GM12878 (cell line): ENCODE data around the gene LAMP5. TPM values are rescaled to one million over a fixed set of nuclear protein-coding genes. Genes with fewer than 3 reads are reported as not detected.

ENCODE experiments used
- ATAC-seq: fragments of 200-7000 bp; cut with Tn5 transposase; 3 replicates; pipeline ENCODE4 v1.9.1; 2020; ENCODE audit warnings: mild to moderate bottlenecking, moderate library complexity
- BruUV-seq: library from RNA; stranded (reverse); fragments of 400-500 nt; replicated peaks from 2 replicates; lab custom pipeline; 2021; lab: Mats Ljungman, UMichigan
- CTCF ChIA-PET: fragments of 300-600 bp; sonication (Branson Sonifier 250); formaldehyde crosslinking; extraction: SDS; loops from one replicate; lab custom pipeline; 2021; ENCODE audit warnings: inconsistent platforms; lab: Yijun Ruan, JAX
- POLR2A ChIA-PET: fragments of 350-600 bp; formaldehyde crosslinking; extraction: SDS; loops from one replicate; lab custom pipeline; 2021; ENCODE audit warnings: inconsistent platforms; lab: Charles Lee
- RAD21 ChIA-PET: fragments of 300-600 bp; sonication (Branson Sonifier 250); formaldehyde crosslinking; loops from one replicate; lab custom pipeline; 2023; ENCODE audit warnings: antibody characterized with exemption; ENCODE audit not compliant: unreplicated experiment; lab: Charles Lee
- SMC1A ChIA-PET: fragments of 300-600 bp; sonication (Branson Sonifier 250); formaldehyde crosslinking; loops from one replicate; lab custom pipeline; 2023; ENCODE audit not compliant: unreplicated experiment, uncharacterized antibody; lab: Charles Lee
- DNase-seq: peaks from one replicate; pipeline ENCODE4 v3.0.0-alpha.2; 2011; ENCODE audit warnings: low read depth, low spot score
- FAIRE-seq: peaks from 3 replicates; lab custom pipeline; 2011; peaks lifted over from hg19 to GRCh38; lab: Jason Lieb, UNC
- H2AFZ ChIP-seq: 2 replicates; pipeline ENCODE4 v1.6.0; 2011; ENCODE audit warnings: low read depth, low read length, control low read depth; ENCODE audit not compliant: control insufficient read depth
- H3K27ac ChIP-seq: 2 replicates; pipeline ENCODE4 v1.5.1; 2011; ENCODE audit warnings: control low read depth; ENCODE audit not compliant: control insufficient read depth, insufficient read depth
- H3K27me3 ChIP-seq, 2 experiments: replicated peaks in 1 of 2; 2 replicates each; pipeline versions ENCODE4 v1.6.0 to v1.6.1; 2011; ENCODE audit warnings: low read length in 1 of 2; ENCODE audit not compliant: control insufficient read depth in 2 of 2, insufficient read depth in 2 of 2
- H3K36me3 ChIP-seq, 2 experiments: 2 replicates each; pipeline ENCODE4 v1.5.1; 2011; ENCODE audit warnings: low read length in 1 of 2; ENCODE audit not compliant: control insufficient read depth in 2 of 2, insufficient read depth in 2 of 2
- H3K4me1 ChIP-seq: 2 replicates; pipeline ENCODE4 v1.6.1; 2011; ENCODE audit warnings: mild to moderate bottlenecking, low read length, moderate library complexity, mixed read lengths; ENCODE audit not compliant: control insufficient read depth, insufficient read depth
- H3K4me2 ChIP-seq: 2 replicates; pipeline ENCODE4 v1.6.0; 2011; ENCODE audit warnings: control low read depth; ENCODE audit not compliant: control insufficient read depth, insufficient read depth
- H3K4me3 ChIP-seq: fragments of 200-600 bp; sonication (generic); 2 replicates; pipeline ENCODE4 v1.5.1; 2016
- H3K79me2 ChIP-seq: 2 replicates; pipeline ENCODE4 v1.6.0; 2011; ENCODE audit warnings: low read length; ENCODE audit not compliant: control insufficient read depth, insufficient read depth
- H3K9ac ChIP-seq: 2 replicates; pipeline ENCODE4 v1.8.0; 2011; ENCODE audit warnings: low read length, control low read depth, mixed read lengths; ENCODE audit not compliant: control insufficient read depth, insufficient read depth
- H3K9me3 ChIP-seq: replicated peaks from 3 replicates; pipeline ENCODE4 v1.5.1; 2011; ENCODE audit warnings: mild to moderate bottlenecking, low read length; ENCODE audit not compliant: control insufficient read depth, insufficient read depth
- H4K20me1 ChIP-seq: 2 replicates; pipeline ENCODE4 v1.6.0; 2011; ENCODE audit not compliant: control insufficient read depth, insufficient read depth
- E4F1 ChIP-seq: fragments of 450-650 bp; IDR thresholded peaks from 2 replicates; pipeline ENCODE4 v1.6.1; 2018; ENCODE audit warnings: borderline replicate concordance, mild to moderate bottlenecking; ENCODE audit not compliant: partially characterized antibody
- IRF3 ChIP-seq: fragments of 450-650 bp; IDR thresholded peaks from 2 replicates; pipeline ENCODE4 v1.6.1; 2014; ENCODE audit warnings: mild to moderate bottlenecking
- KLF5 ChIP-seq: fragments of 450-650 bp; IDR thresholded peaks from 2 replicates; pipeline ENCODE4 v1.6.1; 2014; ENCODE audit warnings: mild to moderate bottlenecking; ENCODE audit not compliant: partially characterized antibody
- MTA2 ChIP-seq: fragments of 450-650 bp; IDR thresholded peaks from 2 replicates; pipeline ENCODE4 v1.6.1; 2016; ENCODE audit warnings: low read depth, mild to moderate bottlenecking, moderate library complexity
- NFYB ChIP-seq: IDR thresholded peaks from 2 replicates; pipeline ENCODE4 v1.6.1; 2011; ENCODE audit warnings: low read depth, mild to moderate bottlenecking, low read length, improper control_type of control experiment, moderate library complexity; ENCODE audit not compliant: insufficient read depth
- PAX5 ChIP-seq: IDR thresholded peaks from 2 replicates; pipeline ENCODE4 v1.6.1; 2011; ENCODE audit warnings: low read depth, low read length, borderline replicate concordance
- RUNX3 ChIP-seq: IDR thresholded peaks from 2 replicates; pipeline ENCODE4 v1.6.1; 2012; ENCODE audit warnings: low read length, inconsistent platforms
- SREBF2 ChIP-seq: IDR thresholded peaks from 2 replicates; pipeline ENCODE4 v1.6.1; 2012; ENCODE audit warnings: mild to moderate bottlenecking, low read length
- SUZ12 ChIP-seq: fragments of 200-600 bp; sonication (generic); IDR thresholded peaks from one replicate; pipeline ENCODE4 v1.6.1; 2018; ENCODE audit warnings: antibody characterized with exemption, mild to moderate bottlenecking; ENCODE audit not compliant: unreplicated experiment
- ZZZ3 ChIP-seq: IDR thresholded peaks from 2 replicates; pipeline ENCODE4 v1.6.1; 2011; ENCODE audit warnings: low read depth; ENCODE audit not compliant: control insufficient read depth, insufficient read length
- WGBS: methylation state at CpG from one replicate; pipeline ENCODE4 v1.1.6; 2016; ENCODE audit warnings: low lambda C conversion rate; ENCODE audit not compliant: insufficient replicate concordance, insufficient coverage; ENCODE audit errors: missing lambda C conversion rate; 5-methylcytosine and 5-hydroxymethylcytosine counted together
- in situ Hi-C: fragments of 300-500 bp; cut with MboI; formaldehyde crosslinking; loops from 9 replicates; pipeline ENCODE4 v1.14.3; 2018; ENCODE audit warnings: mixed read lengths
- intact Hi-C: fragments of 100-400 bp; cut with micrococcal nuclease; formaldehyde crosslinking; loops from one replicate; pipeline ENCODE4 v1.14.2; 2022; ENCODE audit not compliant: unreplicated experiment
- polyA plus RNA-seq, 11 experiments: library from polyadenylated mRNA; depleted of rRNA in 4 of 11; unstranded in 6 of 11; stranded (reverse) in 5 of 11; fragments of >200 nt; fragmentation: Nextera tagmentation in 4 of 11; fragmentation: Illumina TruSeq in 1 of 11; extraction: Ambion mirVana in 4 of 11; extraction: Trizol in 1 of 11; gene quantifications; 1 replicate in 1 of 11; 2 replicates in 10 of 11; pipeline versions ENCODE4 v1.2.1 to v1.2.3, GENCODE V29; 2011 to 2016; ENCODE audit warnings: inconsistent platforms in 2 of 11, missing spikeins in 2 of 11, low read depth in 1 of 11
- total RNA-seq, 4 experiments: library from RNA; depleted of rRNA in 3 of 4; stranded (reverse); fragments of >200 nt in 3 of 4; fragmentation: Illumina TruSeq in 1 of 4; extraction: Trizol in 1 of 4; gene quantifications; 2 replicates each; pipeline versions ENCODE4 v1.2.1 to v1.2.3, GENCODE V29; 2013 to 2021

Gene LAMP5
- total and polyA plus RNA-seq, 10 of the 15 experiments (the other 5 are each of a cell fraction or from before 2014, with no cell fraction given), result 0.10 to 0.56 (median 0.49) TPM; not detected in 1

GRCh38 chr20:9490161-9490560 lies 24.2 kb upstream of the LAMP5 start:
- ATAC-seq, result no peak
- in situ Hi-C loops (no loop called here), intact Hi-C loops (no loop called here)
- Histone ChIP-seq H3K4me2 (no peak overlapping the region), H2AFZ (no peak overlapping the region), H3K36me3 (no peaks in the 10 kb centered on the region), H3K9me3 (no peaks in the 10 kb centered on the region; the same call in 2 of the 3 replicates), H4K20me1 (no peaks in the 10 kb centered on the region), H3K4me3 (no peak overlapping the region), H3K27me3 (no peaks in the 10 kb centered on the region; a peak in 2 of 4 replicates), H3K9ac (no peak overlapping the region), H3K27ac (no peak overlapping the region), H3K79me2 (no peaks in the 10 kb centered on the region), H3K4me1 (no peaks in the 10 kb centered on the region)
- FAIRE-seq, result no peak
- DNase-seq, result no peak
- SMC1A ChIA-PET, result no interaction called here
- TF ChIP-seq SUZ12, result no peak
- no peak for TF ChIP-seq ZZZ3
- TF ChIP-seq SREBF2, result no peak
- no peak for TF ChIP-seq IRF3
- TF ChIP-seq NFYB, result no peak
- TF ChIP-seq RUNX3, result no peak
- POLR2A ChIA-PET, result no interaction called here
- WGBS, result 2% methylated on average over 3 of the region's 3 CpGs
- BruUV-seq, result no TSS peak
- RAD21 ChIA-PET, result no interaction called here
- CTCF ChIA-PET, result no interaction called here

- no peak overlapping the region for H3K9ac ChIP-seq
- no peak overlapping the region for H2AFZ ChIP-seq
- H3K27me3 ChIP-seq, result no peaks in the 10 kb centered on the region; a peak in 2 of 4 replicates
- H3K79me2 ChIP-seq, result no peaks in the 10 kb centered on the region
- ATAC-seq (no peak), FAIRE-seq (no peak), DNase-seq (no peak)
- ChIA-PET CTCF (interaction anchor here (0.6 kb wide), 1 partner anchor 292 kb away, joined by 3 read pairs; no protein-coding TSS in a partner anchor), RAD21 (no interaction called here), SMC1A (no interaction called here), POLR2A (no interaction called here)
- no peaks in the 10 kb centered on the region; the same call in 2 of the 3 replicates for H3K9me3 ChIP-seq
- H3K36me3 ChIP-seq, result no peaks in the 10 kb centered on the region
- no peaks in the 10 kb centered on the region for H4K20me1 ChIP-seq
- TF ChIP-seq PAX5 (no peak), E4F1 (no peak), KLF5 (no peak), MTA2 (no peak)
- no peak overlapping the region for H3K4me2 ChIP-seq
- no TSS peak for BruUV-seq
- H3K4me3 ChIP-seq, result no peak overlapping the region
- 7% methylated on average over 3 of the region's 3 CpGs for WGBS
- H3K4me1 ChIP-seq, result no peaks in the 10 kb centered on the region
- intact Hi-C loops (no loop called here), in situ Hi-C loops (no loop called here)
- H3K27ac ChIP-seq, result no peak overlapping the region
Observed at GRCh38 chr20:9490631-9491030, 23.8 kb upstream of the LAMP5 start.
